ENCODE results near the gene JUP. TPM values are rescaled to one million over a fixed set of nuclear protein-coding genes. Genes with fewer than 3 reads are reported as not detected.

The JUP gene
- total RNA-seq, 1 donor from 2014 or later, result 194 TPM

- no peak for DNase-seq
Observed at GRCh38 chr17:41723801-41724475, 62.6 kb downstream of the JUP start.

GRCh38 chr17:41722231-41722630, 64.3 kb downstream of the JUP start:
- no peak for DNase-seq

- DNase-seq, result no peak
Observed at GRCh38 chr17:41718287-41718645, 68.2 kb downstream of the JUP start.

- DNase-seq, result no peak
Observed at GRCh38 chr17:41717408-41718286, 68.9 kb downstream of the JUP start.

GRCh38 chr17:41711669-41712400, 74.7 kb downstream of the JUP start, which contains the start of gene GAST:
GAST (plus strand) TSS chr17:41712331; CDS start chr17:41715437, 3,106 bp downstream.
- no peak for DNase-seq

- no peak for DNase-seq
Observed at GRCh38 chr17:41710472-41711090, 75.9 kb downstream of the JUP start.

GRCh38 chr17:41707803-41708669, 78.5 kb downstream of the JUP start:
- DNase-seq, result no peak

GRCh38 chr17:41705271-41705991, 81.1 kb downstream of the JUP start:
- no peak for DNase-seq

Small RNAs within 50 kb of the gene (small RNA-seq; reads per million reads assigned to genes)
- gene RN7SL399P (ENCODE audit: low replicate concordance) (not detected), gene RNA5SP442 (ENCODE audit: low replicate concordance) (0.39 reads per million, percentile 64 among the genes with 10 or more reads in this experiment)

Other genes with a start within 250 kb of the JUP start
- gene KRT9, start 214.7 kb downstream of the JUP start, total RNA-seq, result not detected
- gene KRT14, start 199.8 kb downstream of the JUP start, total RNA-seq, result 738 TPM
- gene KRT16, start 173.9 kb downstream of the JUP start, total RNA-seq, result 52.3 TPM
- gene KRT17, start 162.1 kb downstream of the JUP start, total RNA-seq, result 253 TPM
- 261 TPM for gene EIF1, start 97.8 kb downstream of the JUP start, total RNA-seq
- not detected for gene GAST, start 74.4 kb downstream of the JUP start, total RNA-seq
- 0.41 TPM for gene HAP1, start 52.1 kb downstream of the JUP start, total RNA-seq
- 40.8 TPM for gene P3H4, start 25.2 kb upstream of the JUP start, total RNA-seq
- gene FKBP10, start 26.3 kb upstream of the JUP start, total RNA-seq, result 84.5 TPM
- 42.7 TPM for gene NT5C3B, start 49.5 kb upstream of the JUP start, total RNA-seq
- gene KLHL10, start 51.1 kb upstream of the JUP start, total RNA-seq, result 0.41 TPM
- 30.0 TPM for gene KLHL11, start 78.7 kb upstream of the JUP start, total RNA-seq
- 58.4 TPM for gene ACLY, start 132.2 kb upstream of the JUP start, total RNA-seq
- gene ODAD4, start 143.9 kb upstream of the JUP start, total RNA-seq, result not detected
- 45.2 TPM for gene CNP, start 180.1 kb upstream of the JUP start, total RNA-seq
- 71.7 TPM for gene DNAJC7, start 230.7 kb upstream of the JUP start, total RNA-seq
- 23.6 TPM for gene NKIRAS2, start 233.4 kb upstream of the JUP start, total RNA-seq